Stimulated activated CD8-positive, alpha-beta memory T cell treated with anti-CD3 and anti-CD28 coated beads, Interleukin-4, amount 100 ng/mL, for 4 hours (primary cell): ENCODE measurements around the gene CGB5.
"Not testable (repeated sequence)": the region's sequence is repeated elsewhere in the genome, so short reads cannot be mapped to it uniquely, and the experiment has no call there.

ENCODE experiments used
- DNase-seq, 2 donors: peaks; one replicate each; pipeline ENCODE4 v3.0.0-alpha.2; 2020; ENCODE audit warnings: low read depth in 2 of 2, low spot score in 1 of 2

Gene CGB5

GRCh38 chr19:49056902-49057596, 13.4 kb downstream of the CGB5 start:
- not testable (repeated sequence) for DNase-seq

GRCh38 chr19:49057636-49058234, 14.1 kb downstream of the CGB5 start, which contains the start of gene CGB7:
TSS of gene CGB7 (minus strand) at chr19:49057749. CDS start at chr19:49055375, 2,374 bp downstream.
- no peak for DNase-seq

DNA sequence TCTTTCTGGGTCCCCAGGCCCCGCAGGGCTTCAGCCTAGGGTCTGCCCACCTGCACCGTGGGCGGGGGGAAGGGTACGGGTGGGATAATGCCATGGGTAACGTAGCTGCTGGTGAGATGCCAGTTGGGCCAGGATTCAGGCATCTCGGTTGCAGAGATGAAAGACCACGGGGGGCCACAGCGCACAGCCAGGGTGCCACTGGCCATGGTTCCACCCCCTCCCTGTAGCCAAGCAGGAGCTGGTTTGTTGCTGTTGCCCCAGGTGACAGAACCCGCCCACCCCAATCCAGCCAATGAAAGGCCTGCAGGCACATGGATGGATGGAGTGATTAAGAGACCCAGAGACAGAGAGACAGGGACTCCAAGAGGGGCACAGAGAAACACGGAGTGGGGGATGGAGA, 14.9 kb downstream of the CGB5 start:
- no peak for DNase-seq

GRCh38 chr19:49059053-49059452, 15.4 kb downstream of the CGB5 start:
- no peak for DNase-seq

DNA sequence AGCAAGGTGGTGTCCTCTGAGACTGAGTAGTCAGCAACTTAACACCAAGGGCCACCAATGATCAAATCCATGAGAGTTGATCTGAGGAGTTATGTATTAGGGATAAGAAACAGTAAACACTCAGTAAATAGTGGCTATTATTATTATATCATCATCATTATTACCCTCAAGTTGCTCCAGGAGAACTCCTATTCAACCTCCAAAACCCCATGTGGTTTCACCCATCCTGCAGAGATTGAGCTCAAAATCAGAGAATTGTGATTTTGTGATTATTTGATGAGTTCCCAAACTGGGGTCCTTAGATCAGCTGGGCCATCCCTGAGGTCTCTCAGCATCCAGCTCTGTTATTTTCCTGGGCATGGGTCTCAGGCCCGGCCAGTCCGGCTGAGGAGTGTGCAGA, 17.4 kb downstream of the CGB5 start:
- no peak for DNase-seq

GRCh38 chr19:49061445-49061844, 17.8 kb downstream of the CGB5 start:
- DNase-seq, result no peak

- DNase-seq, result no peak
Measured at GRCh38 chr19:49064029-49064629, 20.5 kb downstream of the CGB5 start.

GRCh38 chr19:49064768-49065611, 21.3 kb downstream of the CGB5 start, which contains the start of gene NTF4:
TSS of gene NTF4 (minus strand) at chr19:49064818. CDS start at chr19:49061997, 2,821 bp downstream.
- DNase-seq, result no peak

DNA sequence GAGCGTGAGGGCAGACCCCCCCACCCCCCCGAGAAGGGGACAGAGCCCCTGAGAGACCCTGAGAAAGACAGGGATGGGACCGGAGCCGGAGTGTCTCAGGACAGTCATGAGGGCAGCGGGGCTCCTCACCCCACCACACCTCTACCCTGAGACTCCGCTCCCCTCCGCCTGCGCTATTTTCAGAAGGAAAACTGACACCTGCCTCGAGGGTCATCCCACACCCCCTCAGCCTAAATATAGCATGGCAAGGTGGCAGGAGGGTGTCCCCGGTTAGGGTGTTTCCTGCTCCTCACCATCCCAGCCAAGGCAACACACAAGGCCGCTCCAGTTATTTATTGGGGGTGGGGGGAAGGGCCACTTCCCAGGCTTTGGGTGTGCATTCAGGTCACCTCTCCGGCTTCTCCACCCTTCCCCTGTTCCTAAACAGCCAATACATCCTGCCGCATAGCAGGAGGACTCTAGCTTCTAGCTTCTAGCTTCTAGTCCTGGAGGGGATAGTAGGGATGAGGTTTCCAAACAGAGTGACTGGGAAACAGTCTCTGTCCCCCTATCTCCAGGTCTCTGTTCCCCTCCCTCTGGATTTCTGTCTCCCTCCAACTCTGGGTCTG, 22.4 kb downstream of the CGB5 start:
- DNase-seq, result no peak

DNA sequence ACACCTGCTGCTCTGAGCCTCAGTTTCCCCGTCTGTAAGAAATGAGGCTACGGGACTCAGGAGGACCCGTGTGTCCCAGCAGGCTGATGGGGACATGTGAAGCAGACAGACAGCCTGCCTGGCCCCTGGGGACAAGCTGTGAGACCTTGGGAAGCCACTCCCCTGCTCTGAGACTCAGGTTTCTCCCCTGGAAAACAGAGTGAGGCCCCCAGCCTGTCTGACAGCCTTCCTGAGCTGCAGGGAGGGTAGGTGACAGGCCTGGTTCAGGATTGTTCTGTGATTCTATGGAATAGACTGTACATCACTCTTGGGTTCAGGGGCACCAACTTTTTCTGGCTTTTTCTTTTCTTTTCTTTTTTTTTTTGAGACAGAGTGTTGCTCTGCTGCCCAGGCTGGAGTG, 23.9 kb downstream of the CGB5 start:
- DNase-seq, result no peak

GRCh38 chr19:49069026-49069425, 25.4 kb downstream of the CGB5 start:
- no peak for DNase-seq

DNA sequence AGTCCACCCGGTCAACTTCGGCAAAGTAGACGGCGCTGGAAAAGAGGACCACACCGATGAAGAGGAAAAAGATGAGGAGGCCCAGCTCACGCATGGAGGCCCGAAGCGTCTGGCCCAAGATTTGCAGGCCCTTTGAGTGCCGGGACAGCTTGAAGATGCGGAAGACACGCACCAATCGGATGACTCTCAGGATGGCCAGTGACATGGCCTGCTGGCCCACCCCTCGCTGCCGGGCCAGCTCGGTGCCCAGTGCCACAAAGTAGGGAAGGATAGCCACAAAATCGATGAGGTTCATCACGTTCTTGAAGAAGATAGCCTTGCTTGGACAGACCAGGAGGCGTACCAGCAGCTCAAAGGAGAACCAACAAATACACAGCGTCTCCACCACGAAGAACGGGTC, 26.8 kb downstream of the CGB5 start:
- DNase-seq, result no peak

DNA sequence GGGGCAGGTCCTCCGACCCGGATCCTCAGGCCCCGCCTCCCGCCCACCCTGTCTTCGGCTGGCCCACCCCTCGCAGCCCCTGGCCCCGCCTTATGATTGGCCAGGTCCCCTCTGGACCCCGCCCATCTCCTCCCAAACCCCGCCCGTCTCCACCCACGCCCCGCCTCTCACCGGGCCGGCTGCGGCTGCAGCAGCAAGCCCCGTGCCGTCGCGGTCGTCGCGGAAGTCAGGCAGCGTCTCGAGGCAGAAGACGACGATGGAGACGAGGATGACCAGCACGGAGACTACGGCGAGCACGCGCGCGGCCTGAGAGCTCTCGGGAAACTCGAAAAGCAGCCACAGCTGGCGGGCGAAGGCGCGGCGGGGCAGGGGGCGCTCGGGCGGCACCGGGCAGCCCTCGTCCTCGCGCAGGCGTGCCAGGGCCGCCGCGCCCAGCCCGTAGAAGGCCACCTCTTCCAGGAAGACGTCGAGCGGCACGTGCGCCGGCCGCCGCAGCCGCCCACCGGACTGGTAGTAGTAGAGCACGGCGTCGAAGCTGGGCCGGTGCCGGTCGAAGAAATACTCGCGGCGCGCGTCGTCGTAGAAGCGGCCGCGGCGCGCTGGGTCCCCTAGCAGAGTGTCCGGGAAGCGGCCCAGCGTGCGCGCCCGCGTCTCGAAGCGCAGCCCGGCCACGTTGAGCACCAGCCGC, 28.4 kb downstream of the CGB5 start:
- no peak for DNase-seq

GRCh38 chr19:49073514-49074378, 30.1 kb downstream of the CGB5 start:
- no peak for DNase-seq

DNA sequence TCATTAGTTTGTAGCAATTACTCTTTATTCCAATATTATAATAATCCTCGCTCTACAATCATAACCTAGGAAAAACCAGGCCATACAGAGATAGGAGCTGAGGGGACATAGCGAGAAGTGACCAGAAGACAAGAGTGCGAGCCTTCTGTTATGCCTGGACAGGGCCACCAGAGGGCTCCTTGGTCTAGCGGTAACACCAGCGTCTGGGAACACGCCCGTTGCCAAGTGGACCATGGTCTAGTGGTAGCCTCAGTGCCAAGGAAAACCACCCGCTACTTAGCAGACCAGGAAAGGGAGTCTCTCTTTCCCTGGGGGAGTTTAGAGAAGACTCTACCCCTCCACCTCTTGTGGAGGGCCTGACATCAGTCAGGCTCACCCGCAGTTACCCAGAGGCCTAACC, 31.2 kb downstream of the CGB5 start:
- DNase-seq, result not testable (repeated sequence)

GRCh38 chr19:49080392-49080791, 36.7 kb downstream of the CGB5 start:
- DNase-seq, result no peak

DNA sequence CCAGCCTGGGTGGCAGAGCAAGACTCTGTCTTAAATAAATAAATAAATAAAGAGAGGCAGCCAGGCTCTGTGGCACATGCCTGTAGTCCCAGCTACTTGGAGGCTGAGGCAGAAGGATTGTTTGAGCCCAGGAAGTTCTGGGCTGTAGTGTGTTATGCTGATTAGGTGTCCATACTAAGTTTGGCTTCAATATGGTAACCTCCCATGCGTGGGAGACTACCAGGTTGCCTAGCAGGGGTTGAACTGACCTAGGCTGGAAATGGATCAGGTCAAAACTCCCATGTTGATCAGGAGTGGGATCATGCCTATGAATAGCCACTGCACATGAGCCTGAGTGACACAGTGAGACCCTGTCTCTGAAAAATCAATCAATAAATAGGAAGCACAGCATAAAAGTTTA, 37.6 kb downstream of the CGB5 start:
- no peak for DNase-seq

- no peak for DNase-seq
Measured at GRCh38 chr19:49084206-49085019, 40.8 kb downstream of the CGB5 start.
